Neural cell (in vitro differentiated cells): Measurements from ENCODE around the gene RNASE9.
"Not testable (repeated sequence)": the region's sequence is repeated elsewhere in the genome, so short reads cannot be mapped to it uniquely, and the experiment has no call there.

ENCODE experiments used
- EP300 ChIP-seq: fragments of 450-650 bp; conservative IDR thresholded peaks from 2 replicates; pipeline ENCODE4 v1.6.1; 2014; ENCODE audit warnings: antibody characterized with exemption, mild to moderate bottlenecking, moderate library complexity; ENCODE audit not compliant: poor library complexity, severe bottlenecking
- RAD21 ChIP-seq: fragments of 450-650 bp; conservative IDR thresholded peaks from 2 replicates; pipeline ENCODE4 v1.6.1; 2014; ENCODE audit warnings: antibody characterized with exemption, mild to moderate bottlenecking, moderate library complexity
- SMC3 ChIP-seq: fragments of 450-650 bp; conservative IDR thresholded peaks from 2 replicates; pipeline ENCODE4 v1.6.1; 2014; ENCODE audit warnings: antibody characterized with exemption, mild to moderate bottlenecking, moderate library complexity; ENCODE audit not compliant: poor library complexity
- TF ChIP-seq, protein P1 (sequence below): fragments of 450-650 bp; IDR thresholded peaks from 2 replicates; pipeline ENCODE4 v1.5.1; 2014; ENCODE audit warnings: antibody characterized with exemption, mild to moderate bottlenecking, moderate library complexity; ENCODE audit not compliant: poor library complexity, severe bottlenecking

DNA sequence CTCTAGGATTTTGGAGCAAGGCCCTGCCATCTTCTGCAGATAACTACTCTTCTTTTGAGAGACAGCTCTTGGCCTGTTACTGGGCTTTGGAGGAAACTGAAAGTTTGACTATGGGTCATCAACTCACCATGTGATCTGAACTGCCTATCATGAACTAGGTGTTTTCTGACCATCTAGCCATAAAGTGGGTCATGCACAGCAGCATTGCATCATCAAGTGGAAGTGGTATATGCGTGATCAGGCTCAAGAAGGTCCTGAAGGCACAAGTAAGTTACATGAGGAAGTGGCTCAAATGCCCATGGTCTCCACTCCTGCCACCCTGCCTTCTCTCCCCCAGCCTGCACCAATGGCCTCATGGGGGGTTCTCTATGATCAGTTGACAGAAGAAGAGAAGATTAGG is 9.9 kb upstream of the RNASE9 start:
- TF ChIP-seq, protein P1, sequence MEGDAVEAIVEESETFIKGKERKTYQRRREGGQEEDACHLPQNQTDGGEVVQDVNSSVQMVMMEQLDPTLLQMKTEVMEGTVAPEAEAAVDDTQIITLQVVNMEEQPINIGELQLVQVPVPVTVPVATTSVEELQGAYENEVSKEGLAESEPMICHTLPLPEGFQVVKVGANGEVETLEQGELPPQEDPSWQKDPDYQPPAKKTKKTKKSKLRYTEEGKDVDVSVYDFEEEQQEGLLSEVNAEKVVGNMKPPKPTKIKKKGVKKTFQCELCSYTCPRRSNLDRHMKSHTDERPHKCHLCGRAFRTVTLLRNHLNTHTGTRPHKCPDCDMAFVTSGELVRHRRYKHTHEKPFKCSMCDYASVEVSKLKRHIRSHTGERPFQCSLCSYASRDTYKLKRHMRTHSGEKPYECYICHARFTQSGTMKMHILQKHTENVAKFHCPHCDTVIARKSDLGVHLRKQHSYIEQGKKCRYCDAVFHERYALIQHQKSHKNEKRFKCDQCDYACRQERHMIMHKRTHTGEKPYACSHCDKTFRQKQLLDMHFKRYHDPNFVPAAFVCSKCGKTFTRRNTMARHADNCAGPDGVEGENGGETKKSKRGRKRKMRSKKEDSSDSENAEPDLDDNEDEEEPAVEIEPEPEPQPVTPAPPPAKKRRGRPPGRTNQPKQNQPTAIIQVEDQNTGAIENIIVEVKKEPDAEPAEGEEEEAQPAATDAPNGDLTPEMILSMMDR = not testable (repeated sequence)
- not testable (repeated sequence) for TF ChIP-seq RAD21, SMC3, EP300
